Measurements from ENCODE around the gene MPRIP.

The MPRIP gene

DNA sequence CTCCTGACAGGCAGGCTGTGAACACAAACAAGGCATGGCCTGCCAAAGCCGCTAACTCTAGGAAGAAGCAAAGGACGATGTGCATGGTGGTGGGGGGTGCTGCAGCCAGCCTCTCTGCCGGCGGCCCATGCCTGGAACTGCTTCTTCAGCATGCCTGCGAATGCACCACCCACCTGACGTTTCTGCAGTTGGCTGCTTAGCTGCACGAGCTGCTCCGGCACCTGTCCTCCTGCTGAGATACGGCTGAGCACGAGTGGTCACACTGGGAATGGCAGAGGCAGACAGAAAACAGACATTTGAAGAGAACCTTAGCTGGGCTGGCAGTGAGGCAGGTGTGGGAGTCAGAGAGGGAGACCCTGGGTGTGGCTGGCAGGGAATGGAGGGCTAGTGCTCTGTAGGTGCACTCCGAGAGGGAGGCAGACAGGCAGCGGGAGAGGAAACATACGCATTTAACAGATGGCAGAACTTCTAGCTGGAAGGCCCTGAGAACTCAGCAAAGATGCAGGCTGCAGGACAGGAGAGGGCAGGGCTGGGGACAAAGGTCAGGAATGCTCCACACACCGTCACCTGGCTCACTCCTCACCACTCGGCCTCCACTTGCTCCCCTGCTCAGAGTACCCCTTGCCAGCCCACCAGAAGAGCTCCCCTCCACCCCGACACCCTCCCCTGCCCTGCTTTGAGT lies 189.5 kb downstream of the MPRIP start:
- H3K4me1 ChIP-seq (ENCODE audit: insufficient read depth, low read length), result peaks cover 10% of the 10 kb centered on the region; the same call in 1 of the 2 replicates
- no peak overlapping the region for H3K9ac ChIP-seq (ENCODE audit: low read depth, low read length)
- WGBS, result 93% methylated on average over 16 of the region's 16 CpGs
- H3K9me3 ChIP-seq (ENCODE audit: insufficient read depth, low read depth, low read length), result no peaks in the 10 kb centered on the region
- no peak overlapping the region for H3K4me3 ChIP-seq (ENCODE audit: low read length)
- H3K36me3 ChIP-seq (ENCODE audit: insufficient read depth, low read length), result peaks cover 60% of the 10 kb centered on the region
- no peak overlapping the region for H3K27ac ChIP-seq (ENCODE audit: low read depth, low read length)
- H3K27me3 ChIP-seq (ENCODE audit: insufficient read depth, low read length), result no peaks in the 10 kb centered on the region

DNA sequence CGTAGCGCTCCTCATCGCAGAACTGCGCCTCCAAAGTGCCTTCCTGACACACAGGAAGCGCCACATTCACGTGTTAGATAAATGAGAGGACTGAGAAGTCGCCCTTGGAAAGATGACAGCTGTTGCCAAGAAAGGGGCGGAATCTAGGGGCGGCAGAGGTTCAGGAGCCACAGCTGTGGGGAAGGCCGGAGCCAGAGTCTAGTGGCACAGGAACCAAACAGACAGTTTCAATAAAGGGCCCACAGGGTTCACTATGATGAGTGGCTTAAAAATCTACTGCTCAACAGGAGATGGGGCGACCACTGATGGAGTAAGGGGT lies 190.0 kb downstream of the MPRIP start:
- Histone ChIP-seq H3K4me3 (ENCODE audit: low read length) (no peak overlapping the region), H3K27me3 (ENCODE audit: insufficient read depth, low read length) (no peaks in the 10 kb centered on the region), H3K27ac (ENCODE audit: low read depth, low read length) (no peak overlapping the region), H3K36me3 (ENCODE audit: insufficient read depth, low read length) (peaks cover 55% of the 10 kb centered on the region), H3K9ac (ENCODE audit: low read depth, low read length) (no peak overlapping the region), H3K9me3 (ENCODE audit: insufficient read depth, low read depth, low read length) (no peaks in the 10 kb centered on the region), H3K4me1 (ENCODE audit: insufficient read depth, low read length) (peaks cover 10% of the 10 kb centered on the region; the same call in 1 of the 2 replicates)
- WGBS, result 94% methylated on average over 11 of the region's 11 CpGs

DNA sequence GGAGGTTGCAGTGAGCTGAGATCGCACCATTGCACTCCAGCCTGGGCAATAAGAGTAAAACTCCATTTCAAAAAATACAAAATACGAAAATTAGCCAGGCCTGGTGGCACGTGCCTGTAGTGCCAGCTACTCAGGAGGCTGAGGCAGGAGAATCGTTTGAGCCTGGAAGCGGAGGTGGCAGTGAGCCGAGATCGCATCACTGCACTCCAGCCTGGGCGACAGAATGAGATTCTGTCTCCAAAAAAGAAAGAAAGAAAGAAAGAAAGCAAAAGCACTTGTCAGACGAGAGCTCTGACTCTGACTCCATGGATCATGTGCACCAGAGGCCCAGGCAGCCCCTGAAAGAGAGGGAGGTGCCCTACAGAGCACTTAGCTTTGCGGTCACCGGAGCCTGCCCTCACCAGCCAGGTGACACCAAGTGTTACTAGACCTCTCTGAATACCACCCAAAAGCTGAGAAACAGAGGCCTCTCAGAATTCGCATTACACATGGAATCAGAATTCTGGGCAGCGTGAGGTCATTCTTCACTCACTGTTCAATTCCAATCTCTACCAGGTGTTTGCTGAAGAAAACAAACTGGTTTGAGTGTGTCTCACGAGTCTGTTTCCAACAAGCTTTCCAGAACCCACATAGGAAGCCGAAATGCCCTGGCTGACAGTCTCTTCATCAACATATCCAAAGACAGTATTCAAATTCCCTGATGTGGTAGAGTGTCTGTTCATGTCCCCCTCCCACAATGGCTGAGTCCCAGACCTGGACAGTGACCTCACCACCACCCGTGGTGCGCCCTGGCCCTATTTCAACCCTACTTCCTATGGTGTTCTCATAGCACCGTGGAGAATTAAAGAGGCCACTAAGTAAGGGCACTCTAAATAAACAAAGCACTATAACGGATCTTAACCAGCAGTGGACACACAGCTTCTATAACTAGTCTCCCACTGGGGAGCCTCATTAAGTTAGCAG lies 193.2 kb downstream of the MPRIP start:
- H3K9me3 ChIP-seq (ENCODE audit: insufficient read depth, low read depth, low read length), result no peaks in the 10 kb centered on the region
- H3K4me3 ChIP-seq (ENCODE audit: low read length), result peak overlapping the region; percentile 89
- no peak overlapping the region for H3K27ac ChIP-seq (ENCODE audit: low read depth, low read length)
- peaks cover 10% of the 10 kb centered on the region; the same call in 1 of the 2 replicates for H3K4me1 ChIP-seq (ENCODE audit: insufficient read depth, low read length)
- H3K9ac ChIP-seq (ENCODE audit: low read depth, low read length), result peak overlapping the region; percentile 100; the same call in 1 of the 2 replicates
- no peaks in the 10 kb centered on the region for H3K27me3 ChIP-seq (ENCODE audit: insufficient read depth, low read length)
- 77% methylated on average over 19 of the region's 19 CpGs for WGBS
- peaks cover 23% of the 10 kb centered on the region for H3K36me3 ChIP-seq (ENCODE audit: insufficient read depth, low read length)

DNA sequence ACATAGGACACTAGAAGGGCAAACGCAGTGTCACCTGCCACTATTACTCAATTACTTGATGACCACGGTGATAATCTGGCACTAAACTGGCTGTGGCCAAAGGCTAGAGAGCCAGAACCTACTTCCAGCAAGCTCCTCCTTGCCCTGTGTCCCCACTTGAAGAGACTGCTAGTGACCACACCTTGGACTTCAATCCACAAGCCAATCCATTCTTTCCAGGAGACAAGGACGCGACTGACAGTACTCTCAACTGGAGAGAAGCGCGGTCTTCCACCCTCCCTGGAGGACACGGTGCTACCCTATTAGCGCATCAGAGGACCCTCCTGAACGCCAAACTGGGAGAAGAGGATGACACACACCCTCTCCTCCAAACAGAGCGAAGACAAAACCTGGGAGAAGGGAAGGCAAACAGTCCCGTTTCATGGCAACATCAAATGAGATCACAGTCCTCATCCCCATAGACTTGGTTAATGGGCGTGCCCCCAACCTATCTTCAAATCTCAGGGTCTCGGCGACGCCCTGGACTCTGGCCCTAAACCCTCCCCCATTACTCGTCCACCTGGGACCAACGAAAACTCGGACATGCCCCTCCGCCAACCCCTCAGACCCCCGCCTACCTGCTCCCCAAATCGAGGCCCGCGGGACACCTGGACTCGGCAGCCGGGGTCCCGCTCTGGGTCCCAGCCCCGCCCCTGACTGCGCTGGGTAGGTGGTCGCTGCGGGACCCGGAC lies 194.2 kb downstream of the MPRIP start:
- Histone ChIP-seq H3K27ac (ENCODE audit: low read depth, low read length) (peak overlapping the region; percentile 96), H3K4me1 (ENCODE audit: insufficient read depth, low read length) (peaks cover 10% of the 10 kb centered on the region; the same call in 1 of the 2 replicates), H3K9me3 (ENCODE audit: insufficient read depth, low read depth, low read length) (no peaks in the 10 kb centered on the region), H3K9ac (ENCODE audit: low read depth, low read length) (peak overlapping the region; percentile 100), H3K27me3 (ENCODE audit: insufficient read depth, low read length) (no peaks in the 10 kb centered on the region), H3K36me3 (ENCODE audit: insufficient read depth, low read length) (peaks cover 15% of the 10 kb centered on the region), H3K4me3 (ENCODE audit: low read length) (peak overlapping the region; percentile 89)
- 2% methylated on average over 31 of the region's 31 CpGs for WGBS

DNA sequence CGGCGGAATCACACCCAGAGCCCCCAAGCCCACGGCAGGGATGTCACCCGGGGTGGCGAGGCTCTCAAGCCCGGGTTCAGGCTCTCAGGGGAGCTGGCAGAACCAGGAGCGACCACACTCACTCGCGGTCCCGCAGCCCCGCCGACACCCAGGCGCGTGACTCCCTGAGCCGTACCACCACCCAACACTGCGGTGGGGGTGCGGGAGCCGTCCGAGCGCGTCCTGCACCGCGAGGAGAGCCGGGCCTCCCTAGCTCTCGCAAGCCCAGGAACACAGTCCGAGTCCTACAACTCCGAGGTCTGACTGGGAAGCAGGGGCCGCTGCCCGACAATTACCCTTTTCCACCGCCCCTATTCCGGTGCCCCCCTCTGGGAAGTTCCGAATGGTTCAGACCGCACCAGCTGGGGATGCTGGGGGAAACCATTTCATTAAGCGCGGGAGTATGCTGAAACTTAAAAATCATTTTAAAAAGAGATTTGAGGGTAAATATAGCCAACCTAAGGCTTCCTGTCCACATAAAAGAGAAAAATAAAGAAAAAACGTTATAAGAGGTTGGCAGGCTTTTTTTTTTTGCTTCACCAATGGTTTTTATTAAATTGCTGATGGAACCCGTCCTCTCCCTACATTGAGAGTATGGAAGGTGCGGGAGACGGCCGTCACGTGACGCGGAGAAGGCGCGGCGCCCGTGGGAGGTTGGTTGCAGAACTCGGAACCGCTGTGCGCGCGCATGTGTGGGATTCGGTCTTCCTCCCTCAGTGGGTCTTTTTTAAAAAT lies 195.0 kb downstream of the MPRIP start, which contains the start of gene FLCN:
FLCN (minus strand) TSS at position 143 of the 774 bp plus-strand sequence. CDS start 9,031 bp downstream, outside the sequence.
- Histone ChIP-seq H3K27ac (ENCODE audit: low read depth, low read length) (peak within 1 kb of the TSS; percentile 96), H3K27me3 (ENCODE audit: insufficient read depth, low read length) (no peaks in the 10 kb centered on the region), H3K4me1 (ENCODE audit: insufficient read depth, low read length) (peaks cover 10% of the 10 kb centered on the region; the same call in 1 of the 2 replicates), H3K9ac (ENCODE audit: low read depth, low read length) (peak within 1 kb of the TSS; percentile 100), H3K36me3 (ENCODE audit: insufficient read depth, low read length) (peaks cover 7% of the 10 kb centered on the region), H3K9me3 (ENCODE audit: insufficient read depth, low read depth, low read length) (no peaks in the 10 kb centered on the region), H3K4me3 (ENCODE audit: low read length) (peak within 1 kb of the TSS; percentile 89)
- under 1% methylated on average over 51 of the region's 53 CpGs for WGBS

DNA sequence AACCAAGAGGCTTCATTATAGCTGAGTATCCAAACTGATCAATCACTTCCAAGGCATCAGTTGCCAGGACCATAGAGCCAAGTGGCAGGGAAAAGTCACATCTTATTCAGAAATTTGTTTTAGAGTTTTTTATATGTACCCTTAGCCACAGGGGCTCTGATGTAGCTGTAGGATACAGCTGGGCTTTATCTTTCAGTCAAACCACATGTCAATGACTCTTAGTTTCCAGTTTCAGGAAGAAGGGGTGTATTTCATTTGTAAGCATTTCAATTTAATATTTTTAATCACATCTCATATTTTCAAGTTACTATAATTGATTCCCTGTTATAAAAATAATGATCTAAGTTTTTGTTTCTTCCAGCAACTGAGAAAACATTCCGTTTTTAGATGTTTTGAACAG lies 197.6 kb downstream of the MPRIP start:
- H3K27ac ChIP-seq (ENCODE audit: low read depth, low read length), result no peak overlapping the region
- 77% methylated on average over 1 of the region's 1 CpG for WGBS
- no peaks in the 10 kb centered on the region for H3K27me3 ChIP-seq (ENCODE audit: insufficient read depth, low read length)
- no peaks in the 10 kb centered on the region for H3K36me3 ChIP-seq (ENCODE audit: insufficient read depth, low read length)
- no peak overlapping the region for H3K9ac ChIP-seq (ENCODE audit: low read depth, low read length)
- no peak overlapping the region for H3K4me3 ChIP-seq (ENCODE audit: low read length)
- H3K9me3 ChIP-seq (ENCODE audit: insufficient read depth, low read depth, low read length), result no peaks in the 10 kb centered on the region
- peaks cover 10% of the 10 kb centered on the region; the same call in 1 of the 2 replicates for H3K4me1 ChIP-seq (ENCODE audit: insufficient read depth, low read length)

DNA sequence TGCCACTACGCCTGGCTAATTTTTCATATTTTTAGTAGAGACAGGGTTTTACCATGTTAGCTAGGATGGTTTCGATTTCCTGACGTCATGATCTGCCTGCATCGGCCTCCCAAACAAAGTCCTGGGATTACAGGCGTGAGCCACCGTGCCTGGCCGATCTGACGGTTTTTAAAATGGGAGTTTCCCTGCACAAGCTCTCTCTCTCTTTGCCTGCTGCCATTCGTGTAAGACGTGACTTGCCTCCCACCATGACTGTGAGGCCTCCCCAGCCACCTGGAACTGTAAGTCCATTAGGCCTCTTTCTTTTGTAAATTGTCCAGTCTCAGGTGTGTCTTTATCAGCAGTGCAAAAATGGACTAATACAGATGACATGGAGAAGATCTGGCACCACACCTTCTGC lies 199.4 kb downstream of the MPRIP start:
- H3K27ac ChIP-seq (ENCODE audit: low read depth, low read length), result no peak overlapping the region
- no peaks in the 10 kb centered on the region for H3K4me1 ChIP-seq (ENCODE audit: insufficient read depth, low read length)
- peaks cover 11% of the 10 kb centered on the region for H3K36me3 ChIP-seq (ENCODE audit: insufficient read depth, low read length)
- 87% methylated on average over 10 of the region's 10 CpGs for WGBS
- no peak overlapping the region for H3K9ac ChIP-seq (ENCODE audit: low read depth, low read length)
- no peak overlapping the region for H3K4me3 ChIP-seq (ENCODE audit: low read length)
- H3K9me3 ChIP-seq (ENCODE audit: insufficient read depth, low read depth, low read length), result no peaks in the 10 kb centered on the region
- H3K27me3 ChIP-seq (ENCODE audit: insufficient read depth, low read length), result no peaks in the 10 kb centered on the region

DNA sequence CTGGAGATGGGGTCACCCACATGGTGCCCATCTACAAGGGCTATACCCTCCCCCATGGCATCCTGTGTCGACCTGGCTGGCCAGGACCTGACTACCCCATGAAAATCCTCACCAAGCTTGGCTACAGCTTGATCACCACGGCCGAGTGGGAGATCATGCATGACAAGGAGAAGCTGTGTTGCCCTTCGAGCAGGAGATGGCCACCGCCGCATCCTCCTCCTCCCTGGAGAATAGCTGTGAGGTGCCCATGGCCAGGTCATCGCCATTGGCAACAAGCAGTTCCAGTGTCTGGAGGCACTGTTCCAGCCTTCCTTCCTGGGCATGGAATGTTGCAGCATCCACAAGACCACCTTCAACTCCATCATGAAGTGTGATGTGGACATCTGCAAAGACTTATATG lies 200.0 kb downstream of the MPRIP start:
- H3K27ac ChIP-seq (ENCODE audit: low read depth, low read length), result no peak overlapping the region
- H3K4me3 ChIP-seq (ENCODE audit: low read length), result no peak overlapping the region
- no peaks in the 10 kb centered on the region for H3K4me1 ChIP-seq (ENCODE audit: insufficient read depth, low read length)
- no peaks in the 10 kb centered on the region for H3K9me3 ChIP-seq (ENCODE audit: insufficient read depth, low read depth, low read length)
- H3K27me3 ChIP-seq (ENCODE audit: insufficient read depth, low read length), result no peaks in the 10 kb centered on the region
- H3K9ac ChIP-seq (ENCODE audit: low read depth, low read length), result no peak overlapping the region
- WGBS, result 94% methylated on average over 7 of the region's 7 CpGs
- H3K36me3 ChIP-seq (ENCODE audit: insufficient read depth, low read length), result peaks cover 17% of the 10 kb centered on the region

All from HUES64 (cell line).